ENCODE measurements around the gene IWS1. TPM values are rescaled to one million over a fixed set of nuclear protein-coding genes. Genes with fewer than 3 reads are reported as not detected.

IWS1 gene
- total and polyA plus RNA-seq, 9 of the 15 experiments (the other 6 are each of a cell fraction or from before 2014, with no cell fraction given), result 20.8 to 67.2 (median 46.6) TPM

Small RNA genes lying within 50 kb of the gene (small RNA-seq; reads per million reads assigned to genes)
- gene RNU4-48P, result not detected

Other genes starting within 250 kb of the IWS1 start
- gene ERCC3, start 232.3 kb downstream of the IWS1 start, total RNA-seq (2014; rRNA removed), result 26.8 and 29.0 TPM in 2 replicates
- 43.1 and 47.0 TPM in 2 replicates for gene ERCC3, start 232.3 kb downstream of the IWS1 start, total RNA-seq (2014; rRNA removed; fragmentation: Illumina TruSeq; extraction: Trizol)
- gene ERCC3, start 232.3 kb downstream of the IWS1 start, total RNA-seq (2015; rRNA removed; fragmentation: Illumina TruSeq; extraction: Trizol), result 44.9 and 46.6 TPM in 2 replicates
- gene ERCC3, start 232.3 kb downstream of the IWS1 start, total RNA-seq (2021), result 37.5 and 39.9 TPM in 2 replicates
- gene ERCC3, start 232.3 kb downstream of the IWS1 start, polyA plus RNA-seq (2011; rRNA removed), result 52.9 and 56.0 TPM in 2 replicates
- 56.7 and 61.5 TPM in 2 replicates for gene ERCC3, start 232.3 kb downstream of the IWS1 start, polyA plus RNA-seq (2014; fragmentation: Illumina TruSeq; extraction: Trizol)
- 10 to 100 TPM; 17.9 to 32.8 TPM for gene ERCC3, start 232.3 kb downstream of the IWS1 start, polyA plus RNA-seq (2014; fragmentation: Nextera tagmentation; extraction: Ambion mirVana)
- 46.2 and 47.1 TPM in 2 replicates for gene ERCC3, start 232.3 kb downstream of the IWS1 start, polyA plus RNA-seq (2014; rRNA removed)
- 7.1 and 12.1 TPM in 2 replicates for gene MAP3K2, start 138.5 kb downstream of the IWS1 start, total RNA-seq (2014; rRNA removed)
- gene MAP3K2, start 138.5 kb downstream of the IWS1 start, total RNA-seq (2014; rRNA removed; fragmentation: Illumina TruSeq; extraction: Trizol), result 9.0 and 10.0 TPM in 2 replicates
- 8.3 TPM in 2 replicates for gene MAP3K2, start 138.5 kb downstream of the IWS1 start, total RNA-seq (2015; rRNA removed; fragmentation: Illumina TruSeq; extraction: Trizol)
- gene MAP3K2, start 138.5 kb downstream of the IWS1 start, total RNA-seq (2021), result 14.2 and 15.5 TPM in 2 replicates
- 5.4 and 5.7 TPM in 2 replicates for gene MAP3K2, start 138.5 kb downstream of the IWS1 start, polyA plus RNA-seq (2011; rRNA removed)
- gene MAP3K2, start 138.5 kb downstream of the IWS1 start, polyA plus RNA-seq (2014; fragmentation: Illumina TruSeq; extraction: Trizol), result 5.0 and 5.3 TPM in 2 replicates
- 1 to 10 TPM; 1.2 to 2.6 TPM for gene MAP3K2, start 138.5 kb downstream of the IWS1 start, polyA plus RNA-seq (2014; fragmentation: Nextera tagmentation; extraction: Ambion mirVana)
- 4.8 and 4.9 TPM in 2 replicates for gene MAP3K2, start 138.5 kb downstream of the IWS1 start, polyA plus RNA-seq (2014; rRNA removed)
- not detected in 2 replicates for gene PROC, start 108.1 kb downstream of the IWS1 start, total RNA-seq (2014; rRNA removed)
- not detected in 2 replicates for gene PROC, start 108.1 kb downstream of the IWS1 start, total RNA-seq (2014; rRNA removed; fragmentation: Illumina TruSeq; extraction: Trizol)
- not detected in 2 replicates for gene PROC, start 108.1 kb downstream of the IWS1 start, total RNA-seq (2015; rRNA removed; fragmentation: Illumina TruSeq; extraction: Trizol)
- gene PROC, start 108.1 kb downstream of the IWS1 start, total RNA-seq (2021), result not detected in 2 replicates
- not detected in 2 replicates for gene PROC, start 108.1 kb downstream of the IWS1 start, polyA plus RNA-seq (2011; rRNA removed)
- gene PROC, start 108.1 kb downstream of the IWS1 start, polyA plus RNA-seq (2014; fragmentation: Illumina TruSeq; extraction: Trizol), result not detected in 2 replicates
- not detected for gene PROC, start 108.1 kb downstream of the IWS1 start, polyA plus RNA-seq (2014; fragmentation: Nextera tagmentation; extraction: Ambion mirVana)
- not detected in 2 replicates for gene PROC, start 108.1 kb downstream of the IWS1 start, polyA plus RNA-seq (2014; rRNA removed)
- not detected in 2 replicates for gene MYO7B, start 9.2 kb upstream of the IWS1 start, total RNA-seq (2014; rRNA removed)
- gene MYO7B, start 9.2 kb upstream of the IWS1 start, total RNA-seq (2014; rRNA removed; fragmentation: Illumina TruSeq; extraction: Trizol), result not detected in 2 replicates
- not detected in 2 replicates for gene MYO7B, start 9.2 kb upstream of the IWS1 start, total RNA-seq (2015; rRNA removed; fragmentation: Illumina TruSeq; extraction: Trizol)
- not detected in 2 replicates for gene MYO7B, start 9.2 kb upstream of the IWS1 start, total RNA-seq (2021)
- gene MYO7B, start 9.2 kb upstream of the IWS1 start, polyA plus RNA-seq (2011; rRNA removed), result 0.08 TPM in 1 of 2 replicates, not detected in the other
- gene MYO7B, start 9.2 kb upstream of the IWS1 start, polyA plus RNA-seq (2014; fragmentation: Illumina TruSeq; extraction: Trizol), result not detected in 2 replicates
- not detected for gene MYO7B, start 9.2 kb upstream of the IWS1 start, polyA plus RNA-seq (2014; fragmentation: Nextera tagmentation; extraction: Ambion mirVana)
- not detected in 2 replicates for gene MYO7B, start 9.2 kb upstream of the IWS1 start, polyA plus RNA-seq (2014; rRNA removed)
- not detected in 2 replicates for gene GPR17, start 119.7 kb upstream of the IWS1 start, total RNA-seq (2014; rRNA removed)
- gene GPR17, start 119.7 kb upstream of the IWS1 start, total RNA-seq (2014; rRNA removed; fragmentation: Illumina TruSeq; extraction: Trizol), result not detected in 2 replicates
- gene GPR17, start 119.7 kb upstream of the IWS1 start, total RNA-seq (2015; rRNA removed; fragmentation: Illumina TruSeq; extraction: Trizol), result not detected in 2 replicates
- gene GPR17, start 119.7 kb upstream of the IWS1 start, total RNA-seq (2021), result not detected in 2 replicates
- gene GPR17, start 119.7 kb upstream of the IWS1 start, polyA plus RNA-seq (2011; rRNA removed), result not detected in 2 replicates
- not detected in 2 replicates for gene GPR17, start 119.7 kb upstream of the IWS1 start, polyA plus RNA-seq (2014; fragmentation: Illumina TruSeq; extraction: Trizol)
- not detected for gene GPR17, start 119.7 kb upstream of the IWS1 start, polyA plus RNA-seq (2014; fragmentation: Nextera tagmentation; extraction: Ambion mirVana)
- not detected in 2 replicates for gene GPR17, start 119.7 kb upstream of the IWS1 start, polyA plus RNA-seq (2014; rRNA removed)
- not detected in 2 replicates for gene LIMS2, start 149.0 kb upstream of the IWS1 start, total RNA-seq (2014; rRNA removed)
- not detected in 2 replicates for gene LIMS2, start 149.0 kb upstream of the IWS1 start, total RNA-seq (2014; rRNA removed; fragmentation: Illumina TruSeq; extraction: Trizol)
- gene LIMS2, start 149.0 kb upstream of the IWS1 start, total RNA-seq (2015; rRNA removed; fragmentation: Illumina TruSeq; extraction: Trizol), result not detected in 2 replicates
- gene LIMS2, start 149.0 kb upstream of the IWS1 start, total RNA-seq (2021), result 0.11 and 0.22 TPM in 2 replicates
- 0.04 TPM in 1 of 2 replicates, not detected in the other for gene LIMS2, start 149.0 kb upstream of the IWS1 start, polyA plus RNA-seq (2011; rRNA removed)
- gene LIMS2, start 149.0 kb upstream of the IWS1 start, polyA plus RNA-seq (2014; fragmentation: Illumina TruSeq; extraction: Trizol), result not detected in 2 replicates
- not detected for gene LIMS2, start 149.0 kb upstream of the IWS1 start, polyA plus RNA-seq (2014; fragmentation: Nextera tagmentation; extraction: Ambion mirVana)
- gene LIMS2, start 149.0 kb upstream of the IWS1 start, polyA plus RNA-seq (2014; rRNA removed), result not detected in 2 replicates
- gene SFT2D3, start 175.0 kb upstream of the IWS1 start, total RNA-seq (2014; rRNA removed), result 8.9 and 12.1 TPM in 2 replicates
- 7.7 and 9.1 TPM in 2 replicates for gene SFT2D3, start 175.0 kb upstream of the IWS1 start, total RNA-seq (2014; rRNA removed; fragmentation: Illumina TruSeq; extraction: Trizol)
- 6.3 and 7.5 TPM in 2 replicates for gene SFT2D3, start 175.0 kb upstream of the IWS1 start, total RNA-seq (2015; rRNA removed; fragmentation: Illumina TruSeq; extraction: Trizol)
- 8.8 and 9.9 TPM in 2 replicates for gene SFT2D3, start 175.0 kb upstream of the IWS1 start, total RNA-seq (2021)
- gene SFT2D3, start 175.0 kb upstream of the IWS1 start, polyA plus RNA-seq (2011; rRNA removed), result 9.1 and 9.2 TPM in 2 replicates
- gene SFT2D3, start 175.0 kb upstream of the IWS1 start, polyA plus RNA-seq (2014; fragmentation: Illumina TruSeq; extraction: Trizol), result 7.7 and 8.9 TPM in 2 replicates
- gene SFT2D3, start 175.0 kb upstream of the IWS1 start, polyA plus RNA-seq (2014; fragmentation: Nextera tagmentation; extraction: Ambion mirVana), result not detected
- 9.6 and 11.6 TPM in 2 replicates for gene SFT2D3, start 175.0 kb upstream of the IWS1 start, polyA plus RNA-seq (2014; rRNA removed)